GM20000 (cell line): Measurements from ENCODE around the gene MRPL44.

Experiments
- DNase-seq: peaks from one replicate; pipeline ENCODE4 v3.0.0; 2012; ENCODE audit warnings: low spot score
- TF ChIP-seq, protein P1 (sequence below): IDR thresholded peaks from 2 replicates; pipeline ENCODE4 v1.5.1; 2012; ENCODE audit warnings: mild to moderate bottlenecking, control low read depth; ENCODE audit errors: extremely low read depth, missing control alignments

The MRPL44 gene

DNA sequence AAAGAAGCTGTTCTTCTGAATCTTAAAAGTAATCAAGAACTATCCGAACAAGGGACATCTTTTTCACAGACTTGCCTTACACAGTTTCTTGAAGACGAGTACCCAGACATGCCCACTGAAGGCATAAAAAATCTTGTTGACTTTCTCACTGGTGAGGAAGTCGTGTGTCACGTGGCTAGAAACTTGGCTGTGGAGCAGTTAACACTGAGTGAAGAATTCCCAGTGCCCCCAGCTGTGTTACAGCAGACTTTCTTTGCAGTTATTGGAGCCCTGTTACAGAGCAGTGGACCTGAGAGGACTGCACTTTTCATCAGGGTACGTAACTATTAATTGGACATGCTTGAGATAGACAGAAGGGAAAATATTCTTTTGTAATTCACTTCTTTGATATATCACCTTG, 2.4 kb downstream of the MRPL44 start:
- DNase-seq = no peak
- TF ChIP-seq, protein P1, sequence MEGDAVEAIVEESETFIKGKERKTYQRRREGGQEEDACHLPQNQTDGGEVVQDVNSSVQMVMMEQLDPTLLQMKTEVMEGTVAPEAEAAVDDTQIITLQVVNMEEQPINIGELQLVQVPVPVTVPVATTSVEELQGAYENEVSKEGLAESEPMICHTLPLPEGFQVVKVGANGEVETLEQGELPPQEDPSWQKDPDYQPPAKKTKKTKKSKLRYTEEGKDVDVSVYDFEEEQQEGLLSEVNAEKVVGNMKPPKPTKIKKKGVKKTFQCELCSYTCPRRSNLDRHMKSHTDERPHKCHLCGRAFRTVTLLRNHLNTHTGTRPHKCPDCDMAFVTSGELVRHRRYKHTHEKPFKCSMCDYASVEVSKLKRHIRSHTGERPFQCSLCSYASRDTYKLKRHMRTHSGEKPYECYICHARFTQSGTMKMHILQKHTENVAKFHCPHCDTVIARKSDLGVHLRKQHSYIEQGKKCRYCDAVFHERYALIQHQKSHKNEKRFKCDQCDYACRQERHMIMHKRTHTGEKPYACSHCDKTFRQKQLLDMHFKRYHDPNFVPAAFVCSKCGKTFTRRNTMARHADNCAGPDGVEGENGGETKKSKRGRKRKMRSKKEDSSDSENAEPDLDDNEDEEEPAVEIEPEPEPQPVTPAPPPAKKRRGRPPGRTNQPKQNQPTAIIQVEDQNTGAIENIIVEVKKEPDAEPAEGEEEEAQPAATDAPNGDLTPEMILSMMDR = no peak

DNA sequence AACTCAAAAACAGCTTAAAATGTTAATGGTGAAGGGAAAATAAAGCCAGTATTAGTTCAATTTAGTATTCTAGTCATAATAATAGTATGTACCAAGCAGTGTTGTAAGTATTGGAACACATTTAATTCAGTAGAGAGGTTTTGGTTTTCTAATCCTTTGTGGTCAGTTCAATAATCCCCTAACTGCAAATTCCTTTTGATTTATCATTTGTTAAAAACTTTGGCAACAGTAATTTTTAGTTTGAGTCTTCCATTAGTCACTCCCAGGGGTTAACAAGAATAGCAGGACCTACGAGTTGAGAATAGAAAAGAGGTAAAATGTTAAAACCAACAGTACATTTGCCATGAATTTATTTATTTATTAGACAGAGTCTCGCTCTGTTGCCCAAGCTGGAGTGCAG, 10.7 kb downstream of the MRPL44 start:
- TF ChIP-seq, protein P1 = no peak
- no peak for DNase-seq

DNA sequence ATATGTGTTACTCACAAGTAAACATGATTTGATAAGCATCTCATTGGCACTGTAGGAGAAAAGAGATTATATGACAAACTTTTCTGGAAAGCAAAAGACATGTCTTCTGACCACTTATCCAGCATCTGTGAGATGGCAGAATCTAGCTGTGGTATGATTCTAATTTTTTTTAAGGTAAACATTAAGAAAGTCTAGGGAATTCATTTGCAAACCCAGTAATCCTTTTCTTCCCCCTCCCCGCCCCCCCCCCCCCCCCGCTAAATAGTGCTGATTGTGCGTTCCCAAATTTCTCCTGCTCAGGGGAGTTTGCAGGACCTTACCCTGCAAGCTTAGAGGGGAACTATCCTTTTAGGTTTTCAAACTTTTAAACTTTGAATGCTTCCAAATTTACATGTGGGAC, 12.1 kb downstream of the MRPL44 start:
- TF ChIP-seq, protein P1 = no peak
- no peak for DNase-seq

DNA sequence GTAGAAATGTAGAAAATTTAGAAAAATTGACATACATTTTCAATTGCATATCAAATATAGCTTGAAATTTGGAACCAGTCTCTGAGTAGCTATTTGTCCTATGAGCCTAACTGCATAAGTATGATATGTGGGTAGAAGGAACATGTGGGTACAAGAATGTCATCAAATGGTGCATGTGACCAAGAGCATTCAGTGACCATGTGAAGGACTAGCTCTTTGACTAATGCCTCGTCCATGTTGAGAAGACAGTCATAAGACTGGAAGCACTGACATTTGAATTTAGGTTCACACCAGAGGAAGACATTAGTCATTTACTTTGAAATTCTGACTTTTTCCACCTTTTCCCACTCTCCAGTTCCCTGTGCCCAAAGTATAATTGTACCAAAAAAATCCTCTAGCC, 12.6 kb downstream of the MRPL44 start:
- TF ChIP-seq, protein P1 = no peak
- no peak for DNase-seq

DNA sequence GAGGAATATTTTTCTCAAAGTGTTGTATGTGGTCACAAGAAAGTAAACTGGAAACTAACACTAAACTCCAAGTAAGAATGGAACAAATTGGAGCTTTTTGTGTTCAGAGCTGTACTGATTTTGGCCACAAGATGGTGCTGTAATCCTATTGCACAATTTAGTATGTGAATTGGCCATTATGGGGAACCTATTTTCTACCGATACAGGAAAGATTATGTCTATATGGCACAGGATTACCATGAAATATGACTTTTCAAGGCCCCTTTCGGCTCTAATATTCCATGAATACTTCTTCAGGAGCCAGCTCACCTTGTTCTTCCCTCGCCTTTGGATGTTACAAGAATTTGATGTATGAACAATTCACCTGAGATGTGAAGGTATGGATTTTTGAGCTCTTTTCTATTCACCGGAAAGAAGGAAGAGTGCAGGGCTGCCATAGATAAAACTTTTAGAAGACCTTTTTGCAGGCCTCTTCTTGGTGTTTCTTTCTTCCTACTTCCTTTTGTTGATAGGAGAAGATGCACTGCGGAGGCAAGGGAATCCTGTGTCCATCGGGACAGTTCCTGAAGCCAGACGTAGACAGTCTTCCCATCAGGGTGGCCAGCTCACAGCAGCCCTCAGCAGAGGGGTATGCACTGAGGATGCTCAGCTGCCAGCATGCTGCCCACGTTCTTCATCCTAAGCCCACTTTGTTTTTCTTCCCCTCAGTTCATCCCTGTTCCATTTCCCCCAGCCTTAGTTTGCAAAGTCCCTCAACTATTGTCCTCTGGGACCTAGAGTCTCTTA, 13.3 kb downstream of the MRPL44 start:
- DNase-seq = peak; percentile 36
- TF ChIP-seq, protein P1 = peak; percentile 70

DNA sequence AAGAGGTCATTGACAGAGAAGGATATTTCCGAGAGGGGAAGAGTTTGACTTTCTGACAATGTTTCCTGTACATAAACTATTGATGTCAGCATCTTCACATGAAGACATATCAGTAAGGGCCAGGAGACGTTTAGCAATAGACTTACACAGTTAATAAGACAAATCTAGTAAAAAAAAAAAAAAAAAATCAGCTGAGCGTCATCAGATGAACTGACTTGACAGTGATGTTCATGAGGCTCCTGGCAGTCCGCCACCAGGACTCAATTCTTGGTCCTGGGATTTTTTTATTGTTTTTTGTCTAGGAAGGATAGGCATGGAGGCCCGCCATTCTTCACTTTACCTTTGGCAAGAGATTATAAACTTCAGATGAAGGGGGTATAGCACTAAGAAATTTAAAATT, 14.5 kb downstream of the MRPL44 start:
- TF ChIP-seq, protein P1 = no peak
- no peak for DNase-seq

DNA sequence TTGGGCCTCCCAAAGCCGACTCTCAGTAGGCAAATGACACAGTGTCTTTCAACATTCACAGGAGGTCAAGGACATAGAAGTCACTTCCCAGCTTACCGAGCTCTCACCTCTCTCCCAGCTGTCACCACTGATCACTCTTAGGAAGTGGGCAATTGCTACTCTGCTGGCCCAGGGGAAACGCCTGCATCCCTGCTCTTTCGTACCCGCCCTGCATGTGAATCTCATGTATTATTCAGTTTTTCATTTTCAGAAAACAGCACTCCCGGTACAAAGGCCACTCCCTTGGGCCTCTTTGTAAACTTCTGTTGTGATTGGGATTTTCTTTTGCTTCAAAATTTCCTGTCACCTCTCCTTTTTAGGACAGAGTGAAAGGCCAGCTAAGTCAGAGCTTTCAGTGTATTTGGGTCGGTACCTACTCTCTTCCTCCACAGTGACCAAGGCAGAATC, 15.4 kb downstream of the MRPL44 start:
- DNase-seq = no peak
- TF ChIP-seq, protein P1 = no peak
